BE2C (cell line): ENCODE measurements around the gene CCNF.
"Not testable (repeated sequence)": the region's sequence is repeated elsewhere in the genome, so short reads cannot be mapped to it uniquely, and the experiment has no call there.

Experiments used
- DNase-seq: peaks from one replicate; pipeline ENCODE4 v3.0.0-alpha.2; 2020
- H3K27me3 ChIP-seq: fragments of 250-450 bp; sonication (Bioruptor Pico); 2 replicates; pipeline ENCODE4 v1.5.1; 2020; ENCODE audit warnings: mild to moderate bottlenecking
- H3K36me3 ChIP-seq: fragments of 250-450 bp; sonication (Bioruptor Pico); 2 replicates; pipeline ENCODE4 v1.5.1; 2020; ENCODE audit warnings: mild to moderate bottlenecking
- H3K4me1 ChIP-seq: fragments of 250-450 bp; sonication (Bioruptor Pico); 2 replicates; pipeline ENCODE4 v1.5.1; 2020
- H3K4me3 ChIP-seq: 2 replicates; pipeline ENCODE4 v1.5.1; 2011; ENCODE audit warnings: low read depth, low read length
- H3K9me3 ChIP-seq: fragments of 250-450 bp; sonication (Bioruptor Pico); 2 replicates; pipeline ENCODE4 v1.5.1; 2020
- TF ChIP-seq, protein P1 (sequence below): IDR thresholded peaks from 2 replicates; pipeline ENCODE4 v1.5.1; 2012; ENCODE audit warnings: mild to moderate bottlenecking, low read depth, low read length

CCNF gene

GRCh38 chr16:2439598-2439997 lies 10.4 kb downstream of the CCNF start:
- no peak overlapping the region for H3K4me3 ChIP-seq
- TF ChIP-seq, protein P1, sequence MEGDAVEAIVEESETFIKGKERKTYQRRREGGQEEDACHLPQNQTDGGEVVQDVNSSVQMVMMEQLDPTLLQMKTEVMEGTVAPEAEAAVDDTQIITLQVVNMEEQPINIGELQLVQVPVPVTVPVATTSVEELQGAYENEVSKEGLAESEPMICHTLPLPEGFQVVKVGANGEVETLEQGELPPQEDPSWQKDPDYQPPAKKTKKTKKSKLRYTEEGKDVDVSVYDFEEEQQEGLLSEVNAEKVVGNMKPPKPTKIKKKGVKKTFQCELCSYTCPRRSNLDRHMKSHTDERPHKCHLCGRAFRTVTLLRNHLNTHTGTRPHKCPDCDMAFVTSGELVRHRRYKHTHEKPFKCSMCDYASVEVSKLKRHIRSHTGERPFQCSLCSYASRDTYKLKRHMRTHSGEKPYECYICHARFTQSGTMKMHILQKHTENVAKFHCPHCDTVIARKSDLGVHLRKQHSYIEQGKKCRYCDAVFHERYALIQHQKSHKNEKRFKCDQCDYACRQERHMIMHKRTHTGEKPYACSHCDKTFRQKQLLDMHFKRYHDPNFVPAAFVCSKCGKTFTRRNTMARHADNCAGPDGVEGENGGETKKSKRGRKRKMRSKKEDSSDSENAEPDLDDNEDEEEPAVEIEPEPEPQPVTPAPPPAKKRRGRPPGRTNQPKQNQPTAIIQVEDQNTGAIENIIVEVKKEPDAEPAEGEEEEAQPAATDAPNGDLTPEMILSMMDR = no peak
- H3K9me3 ChIP-seq = no peaks in the 10 kb centered on the region
- H3K27me3 ChIP-seq = no peaks in the 10 kb centered on the region
- H3K36me3 ChIP-seq = peaks cover 74% of the 10 kb centered on the region
- H3K4me1 ChIP-seq = no peaks in the 10 kb centered on the region
- DNase-seq = no peak

GRCh38 chr16:2441143-2441804 lies 12.0 kb downstream of the CCNF start:
- H3K4me3 ChIP-seq, H3K4me1 ChIP-seq, H3K27me3 ChIP-seq, H3K9me3 ChIP-seq, DNase-seq: not testable (repeated sequence)
- peaks cover 80% of the 10 kb centered on the region for H3K36me3 ChIP-seq

DNA sequence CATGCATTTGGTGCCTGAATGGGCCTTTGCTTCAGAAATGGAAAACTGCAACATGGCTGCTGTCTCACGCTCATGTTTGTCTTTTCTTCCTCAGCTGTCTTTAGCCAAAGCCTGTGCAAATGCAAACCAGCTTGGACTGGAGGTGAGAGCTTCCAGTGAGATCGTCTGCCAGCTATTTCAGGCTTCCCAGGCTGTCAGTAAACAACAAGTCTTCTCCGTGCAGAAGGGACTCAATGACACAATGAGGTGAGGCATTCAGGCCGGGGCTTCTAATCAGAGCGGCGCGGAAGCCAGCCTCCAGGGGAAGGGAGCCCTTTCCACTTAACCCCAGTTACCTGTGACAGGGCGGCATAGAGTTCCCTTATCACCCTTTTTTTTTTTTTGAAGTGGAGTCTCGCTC lies 14.3 kb downstream of the CCNF start:
- no peaks in the 10 kb centered on the region for H3K4me1 ChIP-seq
- H3K4me3 ChIP-seq = no peak overlapping the region
- no peaks in the 10 kb centered on the region for H3K27me3 ChIP-seq
- H3K36me3 ChIP-seq = peaks cover 78% of the 10 kb centered on the region
- DNase-seq = no peak
- TF ChIP-seq, protein P1 = no peak
- H3K9me3 ChIP-seq = no peaks in the 10 kb centered on the region

GRCh38 chr16:2447920-2448583 lies 18.8 kb downstream of the CCNF start:
- Histone ChIP-seq H3K36me3 (peaks cover 90% of the 10 kb centered on the region), H3K9me3 (no peaks in the 10 kb centered on the region), H3K4me3 (no peak overlapping the region), H3K27me3 (no peaks in the 10 kb centered on the region), H3K4me1 (no peaks in the 10 kb centered on the region)
- TF ChIP-seq, protein P1 = no peak
- DNase-seq = no peak

DNA sequence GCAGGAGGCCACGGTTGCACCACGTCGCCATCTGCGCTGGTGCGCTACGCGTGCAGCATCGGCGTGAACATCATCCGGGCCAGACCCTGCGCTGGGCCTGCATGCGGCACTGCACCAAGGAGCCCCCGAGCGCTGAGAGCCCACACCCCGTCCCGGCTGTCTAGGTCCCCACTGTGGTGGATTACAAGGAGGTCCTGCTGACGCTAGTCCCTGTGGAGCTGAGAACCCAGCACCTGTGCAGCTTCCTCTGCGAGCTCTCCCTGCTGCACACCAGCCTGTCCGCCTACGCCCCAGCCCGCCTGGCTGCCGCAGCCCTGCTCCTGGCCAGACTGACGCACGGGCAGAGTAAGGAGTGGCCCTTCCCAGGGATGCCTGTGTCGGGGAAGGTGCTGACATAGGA lies 19.9 kb downstream of the CCNF start:
- TF ChIP-seq, protein P1 = no peak
- no peak overlapping the region for H3K4me3 ChIP-seq
- no peaks in the 10 kb centered on the region for H3K27me3 ChIP-seq
- no peaks in the 10 kb centered on the region for H3K4me1 ChIP-seq
- H3K36me3 ChIP-seq = peaks cover 90% of the 10 kb centered on the region
- no peak for DNase-seq
- no peaks in the 10 kb centered on the region for H3K9me3 ChIP-seq

GRCh38 chr16:2450535-2450934 lies 21.3 kb downstream of the CCNF start:
- Histone ChIP-seq H3K4me1 (no peaks in the 10 kb centered on the region), H3K4me3 (no peak overlapping the region), H3K36me3 (peaks cover 91% of the 10 kb centered on the region), H3K27me3 (no peaks in the 10 kb centered on the region), H3K9me3 (no peaks in the 10 kb centered on the region)
- DNase-seq = no peak
- TF ChIP-seq, protein P1 = no peak
